H9 (cell line): ENCODE data around the gene ACER3. TPM values are rescaled to one million over a fixed set of nuclear protein-coding genes. Genes with fewer than 3 reads are reported as not detected.

Experiments
- DNase-seq: peaks from one replicate; pipeline ENCODE4 v3.0.0-alpha.2; 2017
- H2AFZ ChIP-seq: one replicate; pipeline ENCODE4 v1.6.1; 2013; ENCODE audit warnings: mild to moderate bottlenecking, low read length, control low read depth, moderate library complexity
- H2AK5ac ChIP-seq: 2 replicates; pipeline ENCODE4 v1.6.1; 2013; ENCODE audit warnings: low read length, control low read depth, mixed read lengths; ENCODE audit not compliant: insufficient read length
- H2BK120ac ChIP-seq: one replicate; pipeline ENCODE4 v1.6.1; 2013; ENCODE audit warnings: low read depth, mild to moderate bottlenecking, low read length, control low read depth, inconsistent platforms; ENCODE audit not compliant: poor library complexity, severe bottlenecking
- H2BK12ac ChIP-seq: 2 replicates; pipeline ENCODE4 v1.6.1; 2013; ENCODE audit warnings: low read length, control low read depth, mixed read lengths, low read depth; ENCODE audit not compliant: insufficient read length
- H2BK15ac ChIP-seq: 2 replicates; pipeline ENCODE4 v1.6.1; 2013; ENCODE audit warnings: low read depth, low read length, control low read depth
- H2BK20ac ChIP-seq: one replicate; pipeline ENCODE4 v1.6.1; 2013; ENCODE audit warnings: low read depth, mild to moderate bottlenecking, low read length, control low read depth, inconsistent platforms; ENCODE audit not compliant: poor library complexity, severe bottlenecking
- H2BK5ac ChIP-seq: 2 replicates; pipeline ENCODE4 v1.6.1; 2013; ENCODE audit warnings: low read length, control low read depth, mixed read lengths; ENCODE audit not compliant: insufficient read length
- H3K14ac ChIP-seq: 2 replicates; pipeline ENCODE4 v1.6.1; 2013; ENCODE audit warnings: low read length, control low read depth; ENCODE audit not compliant: insufficient read depth
- H3K18ac ChIP-seq: 2 replicates; pipeline ENCODE4 v1.6.1; 2013; ENCODE audit warnings: low read depth, mild to moderate bottlenecking, mixed read lengths, low read length, control low read depth; ENCODE audit not compliant: insufficient read length
- H3K23ac ChIP-seq: 2 replicates; pipeline ENCODE4 v1.6.1; 2013; ENCODE audit warnings: low read length, control low read depth, mixed read lengths, low read depth; ENCODE audit not compliant: insufficient read length
- H3K23me2 ChIP-seq: 2 replicates; pipeline ENCODE4 v1.6.1; 2013; ENCODE audit warnings: low read depth, mild to moderate bottlenecking, mixed read lengths, low read length, control low read depth; ENCODE audit not compliant: insufficient read length, poor library complexity, severe bottlenecking
- H3K27ac ChIP-seq: 2 replicates; pipeline ENCODE4 v1.5.1; 2013; ENCODE audit warnings: low read length, control low read depth, mixed read lengths, low read depth; ENCODE audit not compliant: insufficient read length
- H3K27me3 ChIP-seq: 2 replicates; pipeline ENCODE4 v1.6.1; 2013; ENCODE audit warnings: low read length, control low read depth, inconsistent platforms; ENCODE audit not compliant: insufficient read depth
- H3K4ac ChIP-seq: 2 replicates; pipeline ENCODE4 v1.6.1; 2013; ENCODE audit warnings: low read depth, mild to moderate bottlenecking, control low read depth, inconsistent platforms, low read length, moderate library complexity
- H3K4me1 ChIP-seq: 2 replicates; pipeline ENCODE4 v1.6.1; 2013; ENCODE audit warnings: low read length, control low read depth, inconsistent platforms; ENCODE audit not compliant: insufficient read depth
- H3K4me2 ChIP-seq: 2 replicates; pipeline ENCODE4 v1.6.1; 2013; ENCODE audit warnings: low read length, control low read depth, mixed read lengths; ENCODE audit not compliant: insufficient read length, insufficient read depth
- H3K56ac ChIP-seq: 2 replicates; pipeline ENCODE4 v1.6.1; 2013; ENCODE audit warnings: low read depth, mild to moderate bottlenecking, mixed read lengths, low read length, control low read depth; ENCODE audit not compliant: insufficient read length
- H3K79me1 ChIP-seq: 2 replicates; pipeline ENCODE4 v1.6.1; 2013; ENCODE audit warnings: low read depth, mild to moderate bottlenecking, moderate library complexity, low read length, control low read depth, inconsistent platforms; ENCODE audit not compliant: insufficient read depth, poor library complexity, severe bottlenecking
- H3K79me2 ChIP-seq: 2 replicates; pipeline ENCODE4 v1.6.1; 2013; ENCODE audit warnings: low read length, control low read depth, inconsistent platforms; ENCODE audit not compliant: insufficient read depth
- H3K9ac ChIP-seq: 2 replicates; pipeline ENCODE4 v1.6.1; 2013; ENCODE audit warnings: low read length, control low read depth, mixed read lengths; ENCODE audit not compliant: insufficient read length; ENCODE audit errors: extremely low read depth
- H3K9me3 ChIP-seq: one replicate; pipeline ENCODE4 v1.6.1; 2013; ENCODE audit warnings: low read depth, low read length, inconsistent platforms; ENCODE audit not compliant: control insufficient read depth
- H3T11ph ChIP-seq: one replicate; pipeline ENCODE4 v1.6.1; 2013; ENCODE audit warnings: mild to moderate bottlenecking, low read length, control low read depth, inconsistent platforms
- H4K20me1 ChIP-seq: one replicate; pipeline ENCODE4 v1.6.1; 2013; ENCODE audit not compliant: control insufficient read depth, insufficient read length, insufficient read depth
- H4K5ac ChIP-seq: 2 replicates; pipeline ENCODE4 v1.6.1; 2013; ENCODE audit warnings: low read depth, mild to moderate bottlenecking, mixed read lengths, low read length, control low read depth; ENCODE audit not compliant: insufficient read length
- H4K8ac ChIP-seq: replicated peaks from 2 replicates; pipeline ENCODE4 v1.6.1; 2013; ENCODE audit warnings: low read length, control low read depth, mixed read lengths, low read depth; ENCODE audit not compliant: insufficient read length
- H4K91ac ChIP-seq: 2 replicates; pipeline ENCODE4 v1.6.1; 2013; ENCODE audit warnings: low read depth, mild to moderate bottlenecking, moderate library complexity, mixed read lengths, low read length, control low read depth; ENCODE audit not compliant: insufficient read length
- H3K27ac Mint-ChIP-seq, 3 experiments: 2 replicates in 2 of 3; 3 replicates in 1 of 3; pipeline ENCODE4 v1.8.0; 2020 to 2021; ENCODE audit warnings: mixed read lengths in 3 of 3, mild to moderate bottlenecking in 1 of 3, moderate library complexity in 1 of 3
- H3K27me3 Mint-ChIP-seq: 2 replicates; pipeline ENCODE4 v1.8.0; 2021; ENCODE audit warnings: low read depth, mild to moderate bottlenecking, moderate library complexity, mixed read lengths
- H3K36me3 Mint-ChIP-seq, 3 experiments: 2 replicates in 2 of 3; 3 replicates in 1 of 3; pipeline ENCODE4 v1.8.0; 2020 to 2021; ENCODE audit warnings: low read depth in 3 of 3, mixed read lengths in 3 of 3; ENCODE audit not compliant: insufficient read depth in 1 of 3
- H3K4me1 Mint-ChIP-seq, 2 experiments: 2 replicates each; pipeline ENCODE4 v1.8.0; 2020; ENCODE audit warnings: mixed read lengths in 2 of 2
- H3K4me3 Mint-ChIP-seq, 2 experiments: 2 replicates in 1 of 2; 3 replicates in 1 of 2; pipeline ENCODE4 v1.8.0; 2020 to 2021; ENCODE audit warnings: mild to moderate bottlenecking in 2 of 2, mixed read lengths in 2 of 2, moderate library complexity in 1 of 2
- H3K9me3 Mint-ChIP-seq, 2 experiments: 2 replicates in 1 of 2; 3 replicates in 1 of 2; pipeline ENCODE4 v1.8.0; 2020; ENCODE audit warnings: mild to moderate bottlenecking in 2 of 2, mixed read lengths in 2 of 2, moderate library complexity in 1 of 2
- CTCF ChIP-seq: fragments of 200-600 bp; sonication (generic); conservative IDR thresholded peaks from 3 replicates; pipeline ENCODE4 v1.8.0; 2021; ENCODE audit warnings: antibody characterized with exemption, mild to moderate bottlenecking
- WGBS: extraction: QIAGEN DNeasy Blood & Tissue Kit; methylation state at CpG from one replicate; pipeline ENCODE4 v1.1.7; 2013; ENCODE audit warnings: missing lambda C conversion rate, low lambda C conversion rate, mixed read lengths; ENCODE audit not compliant: insufficient read length; ENCODE audit errors: extremely low coverage; 5-methylcytosine and 5-hydroxymethylcytosine counted together
- total RNA-seq: library from RNA; stranded (reverse); gene quantifications from 2 replicates; pipeline ENCODE4 v1.2.1, GENCODE V29; 2021

The ACER3 gene
- total RNA-seq, 1 experiment from 2014 or later = 14.7 TPM

GRCh38 chr11:77038029-77038824 lies 177.5 kb downstream of the ACER3 start:
- WGBS = no CpG with 5 or more reads among the region's 10 CpGs
- Histone ChIP-seq H4K91ac (no peak overlapping the region), H3K27ac (no peak overlapping the region), H2AK5ac (no peak overlapping the region), H4K8ac (no peak overlapping the region), H3K79me2 (no peaks in the 10 kb centered on the region), H2BK5ac (no peak overlapping the region), H3K4ac (no peak overlapping the region), H3K23me2 (no peaks in the 10 kb centered on the region), H3K4me2 (no peak overlapping the region), H2BK15ac (no peak overlapping the region), H2BK120ac (no peak overlapping the region), H3K9me3 (no peaks in the 10 kb centered on the region), H4K20me1 (no peaks in the 10 kb centered on the region), H3K23ac (no peak overlapping the region), H4K5ac (no peak overlapping the region), H3K56ac (no peak overlapping the region), H3T11ph (no peak overlapping the region), H2BK20ac (no peak overlapping the region), H3K4me1 (no peaks in the 10 kb centered on the region), H2BK12ac (no peak overlapping the region), H3K79me1 (no peaks in the 10 kb centered on the region), H3K18ac (no peak overlapping the region), H2AFZ (no peak overlapping the region), H3K27me3 (peaks cover 12% of the 10 kb centered on the region; the same call in 1 of the 2 replicates), H3K9ac (no peak overlapping the region), H3K14ac (no peak overlapping the region)
- H3K36me3 Mint-ChIP-seq = peaks cover 0 to 7% (median 0%) of the 10 kb centered on the region in 3 experiments; a peak in 4 of 7 replicates
- peaks cover 6 to 9% of the 10 kb centered on the region in 2 experiments; a peak in 3 of 4 replicates for H3K4me1 Mint-ChIP-seq
- H3K4me3 Mint-ChIP-seq = no peak overlapping the region; a peak in 1 of 5 replicates
- peaks cover 2 to 7% of the 10 kb centered on the region in 2 experiments for H3K9me3 Mint-ChIP-seq
- no peak for DNase-seq
- no peak for TF ChIP-seq CTCF
- no peak overlapping the region for H3K27ac Mint-ChIP-seq
- peaks cover 60% of the 10 kb centered on the region for H3K27me3 Mint-ChIP-seq
